CD4-positive, alpha-beta T cell treated with Interleukin-10 for 1 hour (primary cell): ENCODE data around the gene PTK7.
A peak's percentile ranks its signal among the peaks of the same experiment; 100 is the strongest.

Experiments used
- DNase-seq: peaks from one replicate; pipeline ENCODE4 v3.0.0-alpha.2; 2020

The PTK7 gene

DNA sequence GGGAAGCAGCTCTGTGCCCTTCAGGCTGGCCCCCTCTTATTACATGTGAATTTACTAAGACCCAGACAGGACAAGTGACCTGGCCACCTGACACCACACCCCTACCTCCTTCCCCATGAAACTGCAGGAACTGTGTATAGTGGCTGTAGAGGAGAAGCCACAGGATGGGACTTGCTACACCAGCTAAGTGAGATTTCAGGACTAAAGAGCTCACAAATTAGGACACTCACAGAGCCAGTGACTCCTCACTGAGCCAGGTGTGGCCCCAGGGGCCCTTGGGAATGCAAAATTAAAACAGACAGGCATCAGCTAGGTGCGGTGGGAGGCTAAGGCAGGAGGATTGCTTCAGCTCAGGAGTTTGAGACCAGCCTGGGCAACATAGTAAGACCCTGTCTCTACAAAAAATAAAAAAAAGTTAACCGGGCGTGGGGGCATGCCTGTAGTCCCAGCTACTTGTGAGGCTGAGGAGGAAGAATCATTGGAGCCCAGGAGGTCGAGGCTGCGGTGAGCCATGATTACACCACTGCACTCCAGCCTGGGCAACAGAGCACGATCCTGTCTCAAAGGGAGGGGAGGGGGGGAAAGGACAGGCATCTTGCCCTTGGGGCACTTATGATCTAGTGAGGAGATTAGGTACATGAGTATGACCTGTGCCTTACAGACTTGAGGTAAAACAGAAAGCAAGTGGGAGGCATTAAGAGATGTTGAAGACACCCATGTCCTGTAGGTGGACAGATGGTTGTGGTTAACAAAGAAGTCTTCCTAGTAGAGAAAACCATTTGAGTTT, 71.8 kb downstream of the PTK7 start:
- no peak for DNase-seq

GRCh38 chr6:43149265-43149664, 73.2 kb downstream of the PTK7 start:
- DNase-seq: no peak

DNA sequence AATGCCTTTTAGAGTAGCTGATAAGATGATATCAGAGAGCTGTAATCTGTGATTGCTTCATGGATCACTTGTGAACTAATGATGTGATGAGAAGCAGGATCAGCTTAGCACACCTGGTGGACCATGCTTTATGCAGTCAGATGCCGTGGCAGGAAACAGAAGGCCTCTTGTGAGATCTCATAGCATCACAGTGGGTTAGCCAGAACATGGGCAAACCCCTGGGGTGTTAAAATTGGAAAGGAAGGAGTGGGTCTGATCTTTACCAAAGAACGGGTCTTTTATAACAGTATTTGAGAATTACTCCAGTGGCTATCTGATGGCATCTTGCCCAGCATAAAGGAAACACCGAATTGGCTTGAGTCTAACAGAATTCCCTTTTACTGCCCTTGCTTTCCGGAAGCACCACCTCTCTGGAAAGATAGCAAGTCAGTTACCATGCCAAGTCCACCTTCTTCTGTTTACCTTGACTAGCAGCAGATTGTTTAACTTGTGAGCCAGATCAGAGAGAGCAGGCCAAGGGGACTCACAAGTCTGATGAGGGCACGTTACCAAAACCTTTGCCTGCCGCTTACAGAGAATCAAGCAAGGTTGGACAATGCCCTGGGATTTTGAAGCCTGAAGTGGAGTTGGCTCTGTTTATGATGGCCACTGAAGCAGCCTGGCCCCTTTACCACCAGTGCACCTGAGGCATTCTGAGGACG, 74.1 kb downstream of the PTK7 start:
- no peak for DNase-seq

DNA sequence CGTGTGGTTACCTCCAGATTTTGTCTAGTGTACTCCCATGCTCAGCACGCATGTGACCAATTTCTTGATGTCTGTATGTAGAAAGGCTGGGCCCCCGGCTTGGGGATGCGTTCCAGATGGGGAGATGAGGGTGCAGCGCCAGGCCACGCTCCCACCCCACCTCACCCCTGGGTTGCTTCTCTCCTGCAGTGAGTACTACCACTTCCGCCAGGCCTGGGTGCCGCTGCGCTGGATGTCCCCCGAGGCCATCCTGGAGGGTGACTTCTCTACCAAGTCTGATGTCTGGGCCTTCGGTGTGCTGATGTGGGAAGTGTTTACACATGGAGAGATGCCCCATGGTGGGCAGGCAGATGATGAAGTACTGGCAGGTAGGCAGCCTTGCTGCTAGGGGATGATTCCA, 83.5 kb downstream of the PTK7 start:
- DNase-seq: no peak

- no peak for DNase-seq
Observed at GRCh38 chr6:43163899-43164298, 87.8 kb downstream of the PTK7 start.

GRCh38 chr6:43170417-43170930, 94.4 kb downstream of the PTK7 start:
- DNase-seq: no peak

DNA sequence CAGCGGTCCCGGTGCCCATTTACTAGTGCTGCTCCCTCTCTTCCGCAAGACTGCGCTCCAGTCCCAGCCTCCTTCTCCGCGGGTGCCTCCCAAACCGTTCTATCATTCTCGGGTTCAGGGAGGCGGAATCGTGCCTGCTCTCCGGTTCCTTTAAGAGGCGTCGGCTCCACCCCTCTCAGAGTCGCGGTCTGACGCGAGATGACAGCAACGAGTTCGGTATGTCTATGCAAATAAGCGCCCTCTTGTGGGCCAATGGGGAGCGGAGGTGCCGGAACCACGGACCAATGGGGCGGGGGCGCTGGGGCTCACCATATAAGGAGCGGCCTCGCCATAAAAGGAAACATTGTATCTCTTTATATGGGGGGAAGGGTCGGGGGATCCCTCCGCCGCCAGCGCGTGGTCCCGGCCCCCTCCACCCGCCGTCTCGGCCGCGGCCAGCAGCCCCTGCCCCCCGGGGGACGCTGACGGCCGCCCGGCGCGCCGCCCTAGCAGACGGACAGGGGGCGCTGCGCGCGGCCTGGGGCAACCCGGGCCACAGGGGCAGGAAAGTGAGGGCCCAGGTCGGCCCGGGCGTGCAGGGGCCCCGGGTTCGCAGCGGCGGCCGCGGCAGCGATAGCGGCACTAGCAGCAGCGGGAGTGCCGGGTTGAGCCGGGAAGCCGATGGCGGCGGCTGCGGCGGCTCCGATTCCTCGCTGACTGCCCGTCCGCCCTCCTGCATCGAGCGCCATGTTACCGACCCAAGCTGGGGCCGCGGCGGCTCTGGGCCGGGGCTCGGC, 95.0 kb downstream of the PTK7 start, which contains the start of gene SRF:
Gene SRF, plus strand, starts transcription at position 339 of the 776 bp plus-strand sequence. Its CDS starts 388 bp downstream, at position 727.
- peak; percentile 99 for DNase-seq

- peak; percentile 33 for DNase-seq
Observed at GRCh38 chr6:43171707-43172103, 95.6 kb downstream of the PTK7 start.

DNA sequence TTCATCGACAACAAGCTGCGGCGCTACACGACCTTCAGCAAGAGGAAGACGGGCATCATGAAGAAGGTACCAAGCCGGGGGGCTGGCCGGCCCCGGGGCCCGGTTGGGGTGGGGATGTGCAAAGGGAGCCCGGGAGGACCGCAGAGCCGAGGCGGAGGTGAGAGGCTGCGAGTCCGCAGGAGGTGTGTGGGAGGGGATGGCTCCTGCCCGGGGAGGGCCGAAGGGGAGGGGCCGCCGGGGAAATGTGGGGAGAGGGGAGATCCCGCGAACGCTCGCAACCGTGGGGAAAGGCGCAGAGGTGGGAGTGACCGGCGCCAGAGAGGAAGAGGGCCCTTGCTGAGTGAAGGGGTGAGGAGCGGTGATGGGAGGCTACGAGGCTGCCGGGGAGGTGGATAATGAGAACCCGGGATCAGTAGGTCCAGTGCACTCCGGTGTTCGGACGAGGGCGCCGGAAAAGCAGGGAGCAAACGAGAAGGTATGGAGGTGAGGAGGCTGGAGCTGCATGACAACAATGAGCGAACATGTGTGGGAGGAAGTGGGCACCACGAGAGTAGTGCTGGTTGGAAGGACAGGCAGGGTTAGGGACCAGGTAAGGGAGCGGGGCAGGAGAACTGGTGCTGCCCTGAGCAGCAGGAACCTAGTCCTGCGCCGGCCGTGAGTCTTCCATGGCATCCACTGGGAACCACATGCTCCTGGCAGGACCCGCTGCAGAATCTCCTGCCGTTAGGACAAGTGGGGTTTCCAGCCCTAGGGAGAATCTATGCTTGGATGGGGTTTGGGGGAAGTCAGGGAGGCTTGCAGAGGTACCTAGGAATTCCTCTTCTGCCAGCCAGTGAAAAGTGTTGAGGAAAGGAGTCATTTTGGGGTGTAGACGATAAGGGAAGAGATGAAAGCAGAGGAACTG, 96.2 kb downstream of the PTK7 start:
- DNase-seq: peak; percentile 62

- DNase-seq: peak; percentile 36
Observed at GRCh38 chr6:43173591-43174262, 97.6 kb downstream of the PTK7 start.

DNA sequence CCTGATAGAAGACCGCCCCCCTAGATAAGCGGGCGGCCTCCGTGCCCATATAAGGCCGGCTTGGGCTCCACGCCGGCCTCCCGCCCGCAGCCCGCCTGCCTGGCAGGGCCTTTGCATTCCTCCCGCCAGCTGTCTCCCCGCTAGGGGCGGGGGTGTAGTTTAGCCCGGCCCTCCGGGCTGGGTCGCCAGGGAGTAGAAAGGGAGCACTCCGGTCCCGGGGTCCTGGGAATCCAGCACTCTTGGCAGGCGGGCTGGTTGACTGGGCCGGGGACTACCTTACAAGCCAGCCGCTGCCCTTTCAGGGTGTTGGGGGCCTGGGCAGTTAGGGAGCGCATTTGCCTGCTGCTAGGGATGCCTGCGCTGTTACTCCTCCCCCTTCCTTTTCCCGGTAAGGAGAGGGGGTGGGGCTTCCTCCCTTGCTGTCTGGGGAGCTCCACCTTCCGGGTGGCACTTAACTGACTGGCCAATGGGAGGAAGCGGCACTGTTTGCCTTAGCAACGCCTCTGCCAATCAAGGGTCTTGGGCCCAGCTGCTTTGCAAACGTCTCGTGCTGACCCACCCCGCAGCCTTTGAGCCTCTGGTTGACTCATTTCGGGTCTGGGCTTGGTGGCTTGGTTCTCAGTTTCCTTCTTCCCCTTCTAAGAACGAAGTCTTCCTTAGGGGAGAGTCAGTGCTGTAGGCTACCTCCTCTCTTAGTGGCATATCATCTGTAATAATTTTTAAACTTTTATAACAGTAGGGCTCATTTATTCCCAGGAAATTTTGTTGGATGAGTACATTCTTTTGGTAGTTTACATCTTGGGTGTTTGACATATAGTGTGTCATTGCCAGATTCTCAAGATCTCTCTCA, 98.4 kb downstream of the PTK7 start:
- peak; percentile 98 for DNase-seq

GRCh38 chr6:43175676-43176422, 99.7 kb downstream of the PTK7 start:
- no peak for DNase-seq

GRCh38 chr6:43176423-43176786, 100.3 kb downstream of the PTK7 start:
- DNase-seq: no peak

GRCh38 chr6:43178150-43178549, 102.0 kb downstream of the PTK7 start:
- no peak for DNase-seq

DNA sequence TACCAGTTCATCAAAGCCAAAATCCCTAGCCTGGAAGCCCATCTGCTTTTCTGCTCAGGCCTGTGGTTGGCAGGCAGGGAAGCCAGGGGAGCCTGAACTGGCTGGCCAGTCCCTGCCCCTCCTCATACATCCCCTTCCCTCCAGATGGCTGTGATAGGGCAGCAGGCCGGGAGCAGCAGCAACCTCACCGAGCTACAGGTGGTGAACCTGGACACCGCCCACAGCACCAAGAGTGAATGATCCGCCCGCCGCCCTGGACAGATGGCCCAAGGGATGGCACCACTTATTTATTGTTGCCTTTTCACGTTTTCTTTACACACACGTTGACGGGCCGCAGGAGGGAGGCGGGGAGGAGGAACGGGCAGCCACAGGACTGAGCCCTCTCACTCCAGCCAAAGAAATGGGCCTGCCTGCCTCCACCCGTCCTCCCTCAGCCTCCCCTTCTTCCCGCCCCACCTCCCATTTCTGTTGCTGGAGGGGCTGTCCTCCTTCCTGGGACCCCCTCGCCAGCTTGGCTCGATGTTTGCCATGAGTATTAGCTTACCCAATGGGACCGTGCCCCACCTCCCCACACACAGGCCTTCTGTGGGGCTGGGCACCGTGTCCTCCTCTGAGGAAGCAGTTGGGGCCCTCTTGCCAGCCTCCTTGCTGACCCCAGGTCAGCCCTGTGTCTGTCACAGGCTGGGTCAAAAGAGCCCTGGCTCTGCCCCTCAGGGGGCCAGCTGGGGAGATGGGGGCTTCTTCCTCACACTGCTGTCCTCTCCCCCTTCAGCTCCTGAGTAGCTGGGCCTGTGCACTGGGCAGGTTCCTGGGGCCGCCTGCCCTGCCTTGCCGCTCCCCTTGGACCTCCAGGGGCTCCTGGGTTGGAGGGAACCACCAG, 103.1 kb downstream of the PTK7 start:
- DNase-seq: no peak

DNA sequence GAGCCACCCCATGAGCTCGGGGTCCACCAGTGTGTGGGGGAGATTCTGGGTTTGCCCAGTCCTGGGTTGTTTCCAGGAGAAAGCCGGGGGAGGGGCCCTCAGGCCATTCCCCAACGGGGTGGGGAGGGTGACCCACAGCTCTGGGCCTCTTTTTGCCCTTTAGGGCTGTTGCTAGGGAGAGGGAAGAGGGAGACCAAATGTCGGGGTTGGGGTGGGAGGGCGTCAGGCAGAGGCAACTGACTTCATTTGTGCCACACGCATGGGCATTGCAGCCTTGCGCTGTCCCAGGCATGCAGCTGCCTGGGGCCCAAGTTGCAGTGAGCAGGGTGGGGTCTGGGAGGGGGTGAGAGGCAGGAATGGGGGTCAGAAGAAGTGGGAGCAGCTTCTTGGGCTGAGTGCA, 103.9 kb downstream of the PTK7 start:
- DNase-seq: no peak

DNA sequence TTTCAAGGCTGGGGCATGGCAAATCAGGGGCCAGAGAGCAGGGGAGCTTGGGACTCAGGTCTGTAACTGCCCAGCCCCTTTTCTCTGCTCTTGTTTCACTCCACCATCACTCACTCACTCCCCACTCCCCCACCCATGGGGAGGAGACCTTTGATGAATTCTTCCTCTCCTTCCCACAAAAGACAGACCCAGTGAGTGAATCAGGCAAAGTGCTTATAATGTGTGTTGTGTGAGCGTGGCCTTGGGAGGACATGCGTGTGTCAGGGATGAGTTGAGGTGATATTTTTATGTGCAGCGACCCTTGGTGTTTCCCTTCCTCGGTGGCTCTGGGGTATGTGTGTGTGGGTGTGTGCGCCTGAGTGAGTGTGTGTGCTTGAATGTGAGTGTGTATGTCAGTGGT, 104.9 kb downstream of the PTK7 start:
- no peak for DNase-seq

GRCh38 chr6:43181621-43181941, 105.5 kb downstream of the PTK7 start:
- no peak for DNase-seq
